Osteocyte (in vitro differentiated cells): ENCODE results near the gene GPC6. TPM values are rescaled to one million over a fixed set of nuclear protein-coding genes. Genes with fewer than 3 reads are reported as not detected.

Source experiments
- DNase-seq: peaks from one replicate; pipeline ENCODE4 v3.0.0; 2021; ENCODE audit warnings: mixed read lengths; ENCODE audit not compliant: unreplicated experiment; ENCODE audit errors: extremely low spot score
- H3K27ac Mint-ChIP-seq: one replicate; pipeline ENCODE4 v1.8.0; 2021; ENCODE audit warnings: mild to moderate bottlenecking, mixed read lengths; ENCODE audit not compliant: unreplicated experiment
- H3K27me3 Mint-ChIP-seq: one replicate; pipeline ENCODE4 v1.8.0; 2021; ENCODE audit warnings: mixed read lengths; ENCODE audit not compliant: unreplicated experiment
- H3K36me3 Mint-ChIP-seq: one replicate; pipeline ENCODE4 v1.8.0; 2021; ENCODE audit warnings: mixed read lengths; ENCODE audit not compliant: unreplicated experiment
- H3K4me1 Mint-ChIP-seq: one replicate; pipeline ENCODE4 v1.8.0; 2021; ENCODE audit warnings: mixed read lengths; ENCODE audit not compliant: unreplicated experiment
- H3K4me3 Mint-ChIP-seq: one replicate; pipeline ENCODE4 v1.8.0; 2021; ENCODE audit warnings: mild to moderate bottlenecking, moderate library complexity, mixed read lengths; ENCODE audit not compliant: unreplicated experiment
- H3K9me3 Mint-ChIP-seq: one replicate; pipeline ENCODE4 v1.8.0; 2021; ENCODE audit warnings: mixed read lengths; ENCODE audit not compliant: unreplicated experiment
- CTCF ChIP-seq: fragments of 200-600 bp; sonication (generic); IDR thresholded peaks from 2 replicates; pipeline ENCODE4 v1.5.0; 2021; ENCODE audit warnings: antibody characterized with exemption, mild to moderate bottlenecking, moderate library complexity
- total RNA-seq: library from RNA; stranded (reverse); gene quantifications from 2 replicates; pipeline ENCODE4 v1.2.1, GENCODE V29; 2021

Gene GPC6
- total RNA-seq, 1 donor from 2014 or later: 125 TPM

GRCh38 chr13:94394723-94395122, 1168.1 kb downstream of the GPC6 start:
- DNase-seq: no peak
- H3K27ac Mint-ChIP-seq: no peak overlapping the region
- no peaks in the 10 kb centered on the region for H3K27me3 Mint-ChIP-seq
- TF ChIP-seq CTCF: no peak
- H3K9me3 Mint-ChIP-seq: peaks cover 4% of the 10 kb centered on the region
- H3K4me1 Mint-ChIP-seq: peaks cover 7% of the 10 kb centered on the region
- H3K36me3 Mint-ChIP-seq: peaks cover 42% of the 10 kb centered on the region
- no peak overlapping the region for H3K4me3 Mint-ChIP-seq

GRCh38 chr13:94395860-94396259, 1169.3 kb downstream of the GPC6 start:
- peaks cover 44% of the 10 kb centered on the region for H3K36me3 Mint-ChIP-seq
- no peaks in the 10 kb centered on the region for H3K27me3 Mint-ChIP-seq
- H3K9me3 Mint-ChIP-seq: peaks cover 4% of the 10 kb centered on the region
- no peak overlapping the region for H3K27ac Mint-ChIP-seq
- DNase-seq: no peak
- peaks cover 7% of the 10 kb centered on the region for H3K4me1 Mint-ChIP-seq
- no peak for TF ChIP-seq CTCF
- H3K4me3 Mint-ChIP-seq: no peak overlapping the region

- no peak for DNase-seq
- H3K4me3 Mint-ChIP-seq: no peak overlapping the region
- H3K27ac Mint-ChIP-seq: no peak overlapping the region
- H3K9me3 Mint-ChIP-seq: peaks cover 4% of the 10 kb centered on the region
- H3K27me3 Mint-ChIP-seq: no peaks in the 10 kb centered on the region
- peaks cover 59% of the 10 kb centered on the region for H3K36me3 Mint-ChIP-seq
- peaks cover 7% of the 10 kb centered on the region for H3K4me1 Mint-ChIP-seq
- TF ChIP-seq CTCF: no peak
Observed at GRCh38 chr13:94399812-94400211, 1173.2 kb downstream of the GPC6 start.

GRCh38 chr13:94400874-94401273, 1174.3 kb downstream of the GPC6 start:
- Mint-ChIP-seq H3K27ac (no peak overlapping the region), H3K27me3 (no peaks in the 10 kb centered on the region), H3K4me1 (peaks cover 7% of the 10 kb centered on the region), H3K36me3 (peaks cover 62% of the 10 kb centered on the region), H3K4me3 (no peak overlapping the region), H3K9me3 (peaks cover 4% of the 10 kb centered on the region)
- TF ChIP-seq CTCF: no peak
- no peak for DNase-seq

GRCh38 chr13:94408314-94409036, 1181.9 kb downstream of the GPC6 start:
- Mint-ChIP-seq H3K9me3 (no peaks in the 10 kb centered on the region), H3K36me3 (peaks cover 15% of the 10 kb centered on the region), H3K27ac (no peak overlapping the region), H3K4me3 (no peak overlapping the region), H3K4me1 (peaks cover 3% of the 10 kb centered on the region), H3K27me3 (peaks cover 12% of the 10 kb centered on the region)
- no peak for TF ChIP-seq CTCF
- no peak for DNase-seq
